Stimulated activated CD4-positive, alpha-beta T cell treated with anti-CD3 and anti-CD28 coated beads, TNF-alpha, amount 100 ng/mL, for 4 hours (primary cell): ENCODE data around the gene CACFD1.
A peak's percentile ranks its signal among the peaks of the same experiment; 100 is the strongest.

Experiments
- DNase-seq, 3 experiments: peaks; one replicate each; pipeline ENCODE4 v3.0.0-alpha.2; 2020; ENCODE audit warnings: low read depth in 3 of 3

Gene CACFD1

DNA sequence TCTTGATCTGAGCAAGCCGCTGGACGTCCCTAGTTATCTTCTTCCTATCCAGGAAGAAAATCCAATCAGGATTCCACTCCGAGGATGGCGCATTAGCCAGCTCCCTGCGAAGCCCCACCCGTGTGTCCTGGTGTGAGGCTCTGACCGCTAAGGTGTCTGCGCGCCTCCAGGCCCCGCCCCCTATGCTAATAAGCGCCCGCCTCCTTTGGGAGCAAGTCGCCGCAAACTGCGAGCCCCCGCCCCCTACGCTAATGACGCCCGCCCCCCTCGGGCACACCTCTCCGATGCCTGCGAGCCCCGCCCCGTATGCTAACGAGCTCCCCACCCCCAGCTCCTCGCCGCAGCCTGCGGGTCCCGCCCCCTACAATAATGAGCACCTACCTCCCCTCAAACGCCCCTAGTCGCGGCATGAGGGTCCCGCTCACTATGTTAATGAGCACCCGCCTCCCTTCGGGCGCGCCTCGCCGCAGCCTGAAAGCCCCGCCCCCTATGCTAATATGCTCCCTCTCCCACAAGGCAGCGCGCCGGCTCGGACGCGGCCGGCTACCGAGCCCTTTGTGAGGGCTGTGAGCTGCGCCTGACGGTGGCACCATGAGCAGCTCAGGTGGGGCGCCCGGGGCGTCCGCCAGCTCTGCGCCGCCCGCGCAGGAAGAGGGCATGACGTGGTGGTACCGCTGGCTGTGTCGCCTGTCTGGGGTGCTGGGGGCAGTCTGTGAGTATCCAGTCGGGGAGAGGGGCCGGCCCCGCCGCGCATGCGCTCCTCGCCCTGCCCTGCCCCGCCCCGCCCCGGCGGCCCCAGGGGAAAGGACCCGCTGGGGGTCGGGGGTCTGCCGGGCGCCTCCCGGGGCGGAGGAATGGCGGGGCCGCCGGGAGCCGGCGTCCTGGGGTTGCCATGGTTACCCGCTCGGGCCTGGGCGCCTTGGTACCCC lies at the start of gene CACFD1:
TSS of gene CACFD1 (plus strand) at position 503 of the 929 bp plus-strand sequence. CDS start at position 592, 89 bp downstream.
- peak; percentile 84 to 90 (median 88) for DNase-seq

DNA sequence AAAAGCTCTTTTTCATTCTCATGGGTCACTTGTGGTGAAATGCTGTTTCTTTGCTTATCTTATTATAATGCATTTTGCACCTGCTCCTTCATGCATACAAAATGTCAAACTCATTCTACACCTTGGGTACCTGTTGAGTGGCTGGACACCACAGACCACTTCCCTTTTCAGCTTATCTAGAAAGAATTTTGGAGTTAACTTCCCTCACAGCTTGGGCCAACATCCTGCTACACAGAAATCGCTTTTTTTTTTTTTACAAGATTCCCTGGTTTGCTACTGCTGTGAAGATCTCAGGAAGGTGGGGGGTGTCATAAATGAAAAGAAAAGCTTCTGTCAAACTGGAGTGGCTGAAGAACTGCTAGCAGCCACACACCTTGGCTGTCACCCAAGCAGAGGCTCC lies 44.6 kb upstream of the CACFD1 start:
- no peak for DNase-seq

DNA sequence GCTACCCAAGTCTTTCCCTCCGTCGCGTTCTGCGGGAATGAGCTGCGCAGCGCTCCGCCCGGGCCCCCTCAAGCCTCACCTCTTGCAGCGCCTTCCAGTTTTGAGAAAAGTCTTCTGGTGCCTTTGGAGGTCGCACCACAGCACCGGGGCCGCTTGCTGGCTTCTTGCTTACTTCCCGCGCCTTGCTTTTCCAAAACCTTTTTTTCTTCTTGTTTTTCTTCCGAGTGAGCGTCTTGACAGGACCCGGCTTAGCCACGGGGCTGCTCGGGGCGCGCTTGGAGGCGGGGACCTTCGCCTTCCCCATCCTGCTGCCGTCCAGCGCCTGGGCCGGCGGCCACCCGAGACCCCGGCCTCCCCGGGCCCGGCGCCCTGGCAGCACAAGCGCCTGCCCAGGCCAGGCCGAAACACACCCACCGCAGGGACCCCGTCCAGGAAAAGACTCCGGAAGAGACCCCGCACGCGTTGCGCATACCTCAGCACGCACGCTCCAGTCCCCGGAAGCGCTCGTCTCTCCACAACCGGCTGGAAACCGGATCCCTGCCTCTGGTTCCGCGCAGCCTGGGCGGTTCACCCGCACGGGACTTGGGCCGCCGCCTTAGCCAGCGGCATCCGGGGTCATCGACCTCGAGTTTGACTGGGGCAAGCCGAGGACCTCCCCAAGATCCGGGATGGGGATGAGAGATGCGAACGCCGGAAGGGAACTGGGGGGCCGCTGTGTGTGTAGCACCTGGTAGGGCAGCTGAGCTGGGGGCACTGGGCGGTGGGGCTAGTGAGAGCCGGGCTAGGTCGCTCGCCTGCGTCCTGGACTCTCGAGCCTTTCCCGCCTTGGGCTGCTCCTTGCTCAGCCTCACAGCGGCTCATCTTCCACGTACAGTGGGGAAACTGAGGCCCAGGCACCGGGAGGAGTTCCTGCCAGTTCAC lies 42.0 kb upstream of the CACFD1 start, which contains the start of gene REXO4:
TSS of gene REXO4 (minus strand) at position 470 of the 921 bp plus-strand sequence. CDS start at position 304, 166 bp downstream.
- DNase-seq = peak; percentile 67 to 76 (median 67)

DNA sequence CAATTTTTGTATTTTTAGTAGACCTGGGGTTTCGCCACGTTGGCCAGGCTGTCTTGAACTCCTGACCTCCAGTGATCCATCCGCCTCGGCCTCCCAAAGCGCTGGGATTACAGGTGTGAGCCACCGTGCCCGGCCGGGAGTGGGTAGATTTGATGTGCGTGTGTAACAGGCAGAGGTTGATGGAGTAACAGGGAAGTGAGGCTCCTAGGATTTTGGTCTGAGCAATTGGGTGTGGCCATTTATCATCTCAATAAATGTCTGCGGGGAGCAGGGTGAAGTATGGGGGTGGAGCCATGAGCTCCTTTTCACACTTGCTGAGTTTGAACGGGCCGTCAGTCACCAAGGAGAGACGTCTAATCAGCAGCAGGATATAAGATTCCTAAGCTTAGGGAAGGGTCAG lies 40.8 kb upstream of the CACFD1 start:
- no peak for DNase-seq

DNA sequence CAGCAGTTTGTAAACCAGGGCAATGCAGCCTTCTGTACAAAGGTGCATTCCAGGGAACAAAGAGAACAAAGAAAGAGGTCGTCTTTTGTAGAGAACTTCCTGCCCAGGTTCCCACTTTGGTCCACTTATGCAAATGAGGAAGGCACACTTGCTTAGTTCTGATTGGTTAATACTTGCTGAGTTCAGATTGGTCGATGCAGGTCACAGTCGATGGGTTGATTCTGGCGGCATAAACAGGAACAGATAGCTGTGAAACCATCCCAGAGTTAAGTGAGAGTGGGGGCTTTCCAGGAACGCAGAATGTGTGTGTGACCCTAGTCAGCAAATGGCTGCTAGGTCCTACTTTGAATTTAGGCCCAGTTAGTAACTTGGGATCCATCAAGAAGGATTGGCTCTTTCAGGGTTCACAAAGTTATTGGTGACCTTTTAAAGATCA lies 39.4 kb upstream of the CACFD1 start:
- DNase-seq = no peak

DNA sequence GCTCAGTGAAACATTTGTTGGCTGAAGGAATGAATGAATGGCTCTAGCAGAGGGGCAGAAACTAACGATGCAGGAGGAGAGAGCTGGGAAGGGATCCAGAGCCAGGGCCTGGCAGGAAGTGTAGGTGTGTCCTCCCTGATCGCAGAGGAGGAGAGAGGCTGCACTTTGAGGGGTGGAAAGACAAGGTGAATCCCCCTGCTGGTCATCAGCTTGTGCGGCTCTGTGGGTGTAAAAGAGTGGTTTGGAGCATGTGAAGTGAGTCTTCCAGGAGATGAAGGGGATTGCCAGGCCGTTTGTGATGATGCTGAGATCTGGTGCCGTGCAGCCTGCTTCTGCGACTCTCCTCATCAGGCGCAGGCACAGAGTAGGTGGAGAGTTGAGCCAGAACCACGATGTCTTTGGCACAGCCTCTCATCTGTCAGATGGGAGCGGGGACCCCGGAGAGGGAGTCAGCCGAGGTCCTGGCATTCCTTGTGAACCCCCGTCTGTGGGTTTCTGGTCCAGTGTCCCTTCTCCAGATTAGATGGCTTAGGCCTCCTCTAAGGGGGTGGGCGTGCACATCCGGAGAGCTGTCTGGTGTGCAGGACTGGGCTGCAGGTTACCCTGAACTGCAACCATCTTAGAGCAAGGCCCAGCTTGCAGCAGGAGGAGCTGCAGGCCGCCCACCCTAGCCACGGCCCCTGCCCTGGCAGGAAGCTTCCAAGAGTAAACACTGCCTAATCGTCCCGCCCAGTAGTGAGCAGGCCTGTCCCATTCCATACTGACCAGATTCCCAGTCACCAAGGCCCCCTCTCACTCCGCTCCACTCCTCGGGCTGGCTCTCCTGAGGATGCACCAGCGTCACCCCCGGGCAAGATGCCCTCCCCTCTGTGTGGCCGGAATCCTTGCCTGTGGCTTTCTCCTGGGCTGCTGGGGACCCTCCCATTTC lies 37.9 kb upstream of the CACFD1 start, which contains the start of gene ADAMTS13:
TSS of gene ADAMTS13 (plus strand) at position 753 of the 928 bp plus-strand sequence. CDS start at position 830, 77 bp downstream.
- DNase-seq = no peak

DNA sequence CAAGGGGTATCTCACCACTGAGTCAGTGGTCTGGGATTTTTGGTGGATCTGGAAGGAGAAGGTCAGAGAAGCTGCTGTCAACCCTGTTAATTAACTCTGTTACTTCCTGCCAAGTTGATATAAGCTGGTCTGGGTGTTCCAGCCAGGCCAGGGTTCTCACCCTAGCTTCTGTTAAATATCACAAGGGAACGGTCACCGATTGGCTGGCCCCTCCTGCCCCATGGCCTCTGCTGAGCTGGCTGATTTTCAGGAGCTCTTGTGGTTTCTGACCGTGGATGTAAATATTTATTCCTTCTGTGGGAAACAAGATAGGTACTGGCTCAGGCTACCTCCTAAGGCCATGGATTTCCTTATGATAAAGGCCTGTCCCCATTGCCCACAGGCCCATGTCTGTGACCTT lies 36.6 kb upstream of the CACFD1 start:
- DNase-seq = no peak

DNA sequence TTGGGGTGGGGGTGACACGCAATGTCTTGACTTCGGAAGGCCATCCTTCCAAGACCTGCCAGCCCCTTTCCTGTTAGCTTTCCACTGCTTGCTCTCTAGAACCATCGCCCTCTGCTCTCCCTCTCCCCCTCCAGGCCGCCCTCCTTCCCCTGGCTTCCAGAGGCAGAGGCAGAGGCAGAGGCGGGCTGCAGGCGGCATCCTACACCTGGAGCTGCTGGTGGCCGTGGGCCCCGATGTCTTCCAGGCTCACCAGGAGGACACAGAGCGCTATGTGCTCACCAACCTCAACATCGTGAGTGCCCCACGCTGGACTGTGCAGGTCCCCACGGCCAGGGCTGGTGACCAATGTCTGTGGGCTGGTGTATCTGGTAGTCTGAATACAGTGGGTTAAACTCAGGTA lies 35.6 kb upstream of the CACFD1 start:
- no peak for DNase-seq

DNA sequence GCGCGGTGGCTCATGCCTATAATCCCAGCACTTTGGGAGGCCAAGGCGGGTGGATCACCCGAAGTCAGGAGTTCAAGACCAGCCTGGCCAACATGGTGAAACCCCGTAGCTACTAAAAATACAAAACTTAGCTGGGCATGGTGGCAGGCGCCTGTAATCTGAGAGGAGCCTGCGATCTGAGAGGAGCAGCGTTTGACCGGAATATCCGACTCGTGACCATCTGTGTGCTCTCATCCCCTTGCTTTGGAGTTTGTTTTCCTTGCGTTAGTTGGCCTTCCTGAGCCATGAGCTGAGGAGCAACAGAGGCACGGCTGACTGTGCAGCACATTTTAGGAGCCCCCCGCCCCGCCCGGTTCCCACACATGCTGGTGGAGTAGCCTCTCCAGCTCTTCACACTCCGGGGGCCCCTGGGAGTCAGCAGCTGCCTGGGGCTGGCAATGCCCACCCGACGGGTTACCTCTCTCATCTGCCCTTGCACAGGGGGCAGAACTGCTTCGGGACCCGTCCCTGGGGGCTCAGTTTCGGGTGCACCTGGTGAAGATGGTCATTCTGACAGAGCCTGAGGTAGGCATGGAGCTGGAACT lies 34.6 kb upstream of the CACFD1 start:
- DNase-seq = no peak

DNA sequence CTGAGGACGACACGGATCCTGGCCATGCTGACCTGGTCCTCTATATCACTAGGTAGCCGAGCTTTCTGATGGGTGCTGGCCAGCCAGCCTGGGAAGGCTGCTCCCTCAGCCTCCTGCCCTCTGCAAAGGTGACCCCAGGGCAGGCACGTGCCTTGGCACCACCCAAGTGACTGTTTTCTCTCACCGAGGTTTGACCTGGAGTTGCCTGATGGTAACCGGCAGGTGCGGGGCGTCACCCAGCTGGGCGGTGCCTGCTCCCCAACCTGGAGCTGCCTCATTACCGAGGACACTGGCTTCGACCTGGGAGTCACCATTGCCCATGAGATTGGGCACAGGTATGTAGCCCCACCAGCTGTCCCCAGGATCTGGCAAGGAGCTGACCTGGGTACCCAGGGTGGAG lies 33.8 kb upstream of the CACFD1 start:
- no peak for DNase-seq

DNA sequence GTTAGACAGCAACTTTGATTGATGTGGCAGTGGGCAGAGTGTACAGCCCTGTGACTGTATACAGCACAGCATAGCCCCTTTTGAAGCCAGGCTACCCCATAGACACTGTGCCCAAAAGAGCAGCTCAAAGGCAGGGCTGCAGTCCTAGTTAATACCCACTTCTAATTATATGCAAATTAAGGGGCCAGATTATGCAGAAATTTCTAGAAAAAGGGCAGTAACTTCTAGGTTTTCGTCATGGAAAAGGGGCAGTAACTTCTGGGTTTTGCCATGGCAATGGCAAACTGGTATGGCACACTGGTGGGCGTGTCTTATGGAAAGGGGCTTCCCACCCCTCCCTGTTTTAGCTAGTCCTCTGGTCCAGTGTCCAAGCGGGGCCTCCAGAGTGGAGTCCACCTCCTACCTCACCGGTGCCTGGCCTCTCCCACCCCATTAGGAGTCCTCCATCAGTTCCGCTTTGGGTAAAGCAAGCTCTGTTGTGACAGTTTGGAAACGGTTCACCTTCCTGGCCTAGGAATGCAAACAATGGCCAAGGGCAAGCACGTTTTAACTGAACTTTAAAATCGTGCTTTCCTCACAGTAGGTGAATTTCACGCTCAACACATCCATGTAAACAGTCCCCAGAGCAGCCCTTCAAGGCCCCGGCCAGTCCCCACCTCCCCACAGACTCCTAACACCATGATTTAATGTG lies 32.0 kb upstream of the CACFD1 start:
- no peak for DNase-seq

DNA sequence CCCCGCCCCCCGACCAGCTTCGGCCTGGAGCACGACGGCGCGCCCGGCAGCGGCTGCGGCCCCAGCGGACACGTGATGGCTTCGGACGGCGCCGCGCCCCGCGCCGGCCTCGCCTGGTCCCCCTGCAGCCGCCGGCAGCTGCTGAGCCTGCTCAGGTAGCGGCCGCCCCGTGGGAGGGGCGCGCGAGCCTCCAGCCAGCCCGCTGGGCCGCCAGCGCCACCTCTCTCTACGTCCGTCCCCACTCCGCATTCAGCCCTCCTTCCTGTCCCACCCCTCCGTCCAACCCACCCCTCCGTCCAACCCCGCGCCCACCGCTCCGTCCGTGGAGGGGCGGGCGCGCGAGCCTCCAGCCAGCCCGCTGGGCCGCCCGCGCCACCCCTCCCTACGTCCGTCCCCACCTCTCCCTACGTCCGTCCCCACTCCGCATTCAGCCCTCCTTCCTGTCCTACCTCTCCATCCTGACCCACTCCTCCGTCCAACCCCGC lies 31.1 kb upstream of the CACFD1 start:
- DNase-seq = no peak

DNA sequence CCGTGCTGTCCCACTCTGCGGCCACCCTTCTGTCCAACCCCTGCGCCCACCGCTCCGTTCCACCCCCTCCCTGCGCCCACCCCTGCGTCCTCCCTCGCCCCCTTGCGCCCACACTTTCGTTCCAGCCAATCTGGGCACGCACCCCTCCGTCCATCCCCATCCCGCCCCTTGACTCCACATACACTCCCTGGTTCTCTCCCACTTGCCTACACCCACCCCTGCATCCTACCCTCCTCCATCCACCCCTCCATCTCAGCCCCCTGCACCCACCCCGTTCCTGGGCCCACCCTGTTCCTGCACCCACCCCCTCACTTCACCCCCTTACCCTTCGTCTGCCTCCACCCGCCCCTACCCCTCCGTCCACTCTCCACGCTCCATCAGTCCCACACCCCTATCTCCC lies 30.6 kb upstream of the CACFD1 start:
- DNase-seq = no peak

DNA sequence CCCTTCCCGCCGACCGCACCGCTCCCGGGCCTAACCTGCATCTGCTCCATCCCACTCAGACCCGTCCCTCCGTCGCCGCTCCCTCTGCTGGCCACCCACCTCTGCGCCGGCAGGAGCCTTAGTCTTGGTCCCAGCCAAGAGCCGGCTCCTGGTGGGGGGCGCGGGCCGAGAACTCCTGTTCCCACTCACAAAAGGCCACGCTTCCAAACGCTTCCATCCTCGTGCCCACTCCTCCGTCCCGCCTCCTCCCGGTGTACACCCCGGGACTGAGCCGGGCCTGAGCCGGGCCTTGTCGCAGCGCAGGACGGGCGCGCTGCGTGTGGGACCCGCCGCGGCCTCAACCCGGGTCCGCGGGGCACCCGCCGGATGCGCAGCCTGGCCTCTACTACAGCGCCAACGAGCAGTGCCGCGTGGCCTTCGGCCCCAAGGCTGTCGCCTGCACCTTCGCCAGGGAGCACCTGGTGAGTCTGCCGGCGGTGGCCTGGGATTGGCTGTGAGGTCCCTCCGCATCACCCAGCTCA lies 30.1 kb upstream of the CACFD1 start:
- DNase-seq = peak in 1 of 3 experiments; percentile 22

DNA sequence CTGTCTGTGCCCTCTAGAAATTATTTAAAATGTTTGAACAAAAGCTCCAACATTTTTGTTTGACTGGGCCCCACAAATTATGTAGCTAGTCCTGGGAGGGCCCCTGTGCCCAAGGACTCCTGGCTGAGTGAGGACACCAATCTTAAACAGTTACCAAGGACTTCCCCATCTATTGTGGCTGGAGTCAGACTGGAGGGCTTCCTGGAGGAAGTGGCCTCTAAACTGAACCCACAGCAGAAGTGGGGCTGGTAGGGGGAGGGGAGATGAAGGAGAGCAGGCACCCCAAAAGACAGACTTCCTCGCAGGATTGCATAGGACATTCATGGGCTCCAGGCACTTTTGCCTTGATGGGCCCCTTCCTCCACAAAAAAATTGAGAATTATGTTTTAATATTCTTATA lies 29.5 kb upstream of the CACFD1 start:
- no peak for DNase-seq

DNA sequence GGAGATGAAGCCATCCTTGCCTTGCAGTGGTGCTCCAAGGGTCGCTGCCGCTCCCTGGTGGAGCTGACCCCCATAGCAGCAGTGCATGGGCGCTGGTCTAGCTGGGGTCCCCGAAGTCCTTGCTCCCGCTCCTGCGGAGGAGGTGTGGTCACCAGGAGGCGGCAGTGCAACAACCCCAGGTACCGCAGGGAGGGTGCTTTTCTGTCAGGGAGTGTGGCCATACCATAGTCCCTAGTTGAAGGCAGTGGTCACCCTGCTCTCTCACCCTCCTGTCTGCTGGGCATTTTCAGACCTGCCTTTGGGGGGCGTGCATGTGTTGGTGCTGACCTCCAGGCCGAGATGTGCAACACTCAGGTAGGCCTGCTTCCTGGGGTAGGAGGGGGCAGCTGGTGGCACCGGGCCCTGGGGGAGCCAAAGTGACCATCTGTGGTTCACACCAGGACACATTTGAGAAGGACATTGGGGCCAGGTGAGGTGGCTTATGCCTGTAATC lies 26.4 kb upstream of the CACFD1 start:
- DNase-seq = no peak

DNA sequence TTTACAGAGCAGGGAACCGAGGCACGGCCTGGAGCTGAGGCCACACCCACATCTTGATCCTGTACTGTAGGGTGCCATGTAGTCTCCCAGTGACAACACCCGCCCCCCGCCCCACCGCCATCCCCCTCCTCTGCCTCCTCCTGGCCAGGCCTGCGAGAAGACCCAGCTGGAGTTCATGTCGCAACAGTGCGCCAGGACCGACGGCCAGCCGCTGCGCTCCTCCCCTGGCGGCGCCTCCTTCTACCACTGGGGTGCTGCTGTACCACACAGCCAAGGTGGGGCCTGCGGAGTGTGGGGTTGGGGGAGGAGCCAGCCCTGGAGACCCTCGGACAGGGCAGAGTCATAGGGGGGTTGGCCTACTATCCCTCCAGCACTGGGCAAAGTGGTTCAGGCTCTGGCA lies 23.1 kb upstream of the CACFD1 start:
- DNase-seq = no peak

DNA sequence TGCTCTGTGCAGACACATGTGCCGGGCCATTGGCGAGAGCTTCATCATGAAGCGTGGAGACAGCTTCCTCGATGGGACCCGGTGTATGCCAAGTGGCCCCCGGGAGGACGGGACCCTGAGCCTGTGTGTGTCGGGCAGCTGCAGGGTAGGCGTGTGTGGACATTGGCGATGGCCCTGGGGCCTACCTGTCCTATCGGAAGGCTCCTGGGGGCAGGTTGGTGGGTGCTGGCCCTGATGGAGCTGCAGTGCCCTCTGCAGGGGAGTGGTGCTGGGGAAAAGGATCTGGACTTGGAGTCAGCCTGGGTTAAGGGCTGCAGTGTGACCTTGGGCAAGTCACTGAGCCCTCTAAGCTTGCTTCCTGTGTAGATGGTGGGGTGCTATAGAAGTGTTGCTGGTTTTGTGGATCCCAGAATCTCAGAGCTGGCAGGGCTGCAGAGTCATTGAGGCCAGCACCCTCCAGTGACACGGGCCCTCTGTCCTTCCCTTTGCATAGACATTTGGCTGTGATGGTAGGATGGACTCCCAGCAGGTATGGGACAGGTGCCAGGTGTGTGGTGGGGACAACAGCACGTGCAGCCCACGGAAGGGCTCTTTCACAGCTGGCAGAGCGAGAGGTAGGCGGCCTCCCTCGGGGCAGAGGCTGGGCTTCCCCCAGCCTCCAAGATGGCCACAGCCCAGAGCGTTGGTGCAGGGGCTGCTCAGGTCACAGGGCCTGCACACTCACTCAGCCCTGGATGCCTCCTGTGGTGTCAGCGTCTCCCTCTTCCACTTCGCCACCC lies 21.8 kb upstream of the CACFD1 start:
- DNase-seq = no peak

DNA sequence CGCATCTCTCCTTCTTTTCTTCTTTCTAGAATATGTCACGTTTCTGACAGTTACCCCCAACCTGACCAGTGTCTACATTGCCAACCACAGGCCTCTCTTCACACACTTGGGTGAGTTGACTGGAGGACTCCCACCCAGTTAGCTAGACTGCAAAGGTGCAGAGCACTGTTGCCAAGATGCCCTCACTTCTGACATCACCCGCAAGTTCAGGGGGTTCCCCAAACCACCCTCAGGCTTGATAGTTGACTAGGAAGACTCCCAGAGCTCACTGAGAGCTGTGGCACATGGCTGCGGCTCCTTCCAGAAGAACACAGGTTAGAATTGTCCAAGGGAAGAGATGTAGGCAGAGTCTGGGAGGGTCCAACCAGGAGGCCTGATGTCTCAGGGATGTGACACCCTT lies 20.4 kb upstream of the CACFD1 start:
- no peak for DNase-seq
